AG10803 (cell line): Measurements from ENCODE around the gene CD151.

Source experiments
- DNase-seq: peaks from one replicate; pipeline ENCODE4 v3.0.0; 2010; ENCODE audit warnings: low read depth
- H3K4me3 ChIP-seq: 2 replicates; pipeline ENCODE4 v1.5.1; 2011; ENCODE audit warnings: mild to moderate bottlenecking, low read length, control low read depth
- CTCF ChIP-seq: conservative IDR thresholded peaks from 2 replicates; pipeline ENCODE4 v1.5.1; 2011; ENCODE audit warnings: mild to moderate bottlenecking, low read length, control low read depth, inconsistent platforms

Gene CD151

DNA sequence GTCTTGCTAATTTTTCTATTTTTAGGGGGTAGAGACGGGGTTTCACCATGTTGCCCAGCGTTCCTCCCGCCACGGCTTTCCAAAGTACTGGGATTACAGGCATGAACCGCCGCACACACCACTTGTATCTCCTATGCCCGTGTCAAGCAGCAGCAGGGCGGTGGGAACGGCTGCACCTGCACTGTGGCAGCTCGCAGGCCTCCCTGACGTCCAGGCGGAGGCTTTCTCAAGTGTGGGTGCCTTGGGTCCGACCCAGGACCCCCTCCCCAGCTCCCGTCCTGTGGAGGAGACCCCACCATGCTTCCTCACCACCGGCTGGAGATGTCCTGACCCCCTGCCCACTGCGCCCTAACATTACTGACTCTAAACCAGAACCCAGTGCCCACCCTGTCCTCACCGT is 35.6 kb downstream of the CD151 start:
- no peak overlapping the region for H3K4me3 ChIP-seq

DNA sequence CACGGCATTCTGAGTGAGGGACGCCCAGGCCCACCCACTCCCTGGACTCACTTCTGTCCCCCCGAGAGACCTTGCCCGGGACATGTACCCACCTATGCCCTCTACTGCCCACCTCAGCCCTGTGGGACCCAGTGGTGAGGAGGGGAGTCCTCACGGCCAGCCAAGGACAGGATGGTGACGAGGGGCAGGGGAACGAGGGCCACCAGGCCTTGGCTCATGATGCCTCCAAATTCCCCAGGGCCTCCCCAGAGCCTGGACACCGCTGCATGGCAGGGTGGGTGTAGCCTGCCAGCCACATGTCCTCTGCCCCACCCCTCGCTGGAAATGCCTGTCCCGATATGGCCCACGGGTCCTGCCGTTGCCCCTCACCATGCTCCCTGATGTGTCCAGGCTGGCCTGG is 36.0 kb downstream of the CD151 start:
- no peak for TF ChIP-seq CTCF
- H3K4me3 ChIP-seq, result no peak overlapping the region
- DNase-seq, result no peak

More for the DNA sequence above, 35.6 kb downstream of the CD151 start:
- no peak for TF ChIP-seq CTCF
- DNase-seq, result no peak

DNA sequence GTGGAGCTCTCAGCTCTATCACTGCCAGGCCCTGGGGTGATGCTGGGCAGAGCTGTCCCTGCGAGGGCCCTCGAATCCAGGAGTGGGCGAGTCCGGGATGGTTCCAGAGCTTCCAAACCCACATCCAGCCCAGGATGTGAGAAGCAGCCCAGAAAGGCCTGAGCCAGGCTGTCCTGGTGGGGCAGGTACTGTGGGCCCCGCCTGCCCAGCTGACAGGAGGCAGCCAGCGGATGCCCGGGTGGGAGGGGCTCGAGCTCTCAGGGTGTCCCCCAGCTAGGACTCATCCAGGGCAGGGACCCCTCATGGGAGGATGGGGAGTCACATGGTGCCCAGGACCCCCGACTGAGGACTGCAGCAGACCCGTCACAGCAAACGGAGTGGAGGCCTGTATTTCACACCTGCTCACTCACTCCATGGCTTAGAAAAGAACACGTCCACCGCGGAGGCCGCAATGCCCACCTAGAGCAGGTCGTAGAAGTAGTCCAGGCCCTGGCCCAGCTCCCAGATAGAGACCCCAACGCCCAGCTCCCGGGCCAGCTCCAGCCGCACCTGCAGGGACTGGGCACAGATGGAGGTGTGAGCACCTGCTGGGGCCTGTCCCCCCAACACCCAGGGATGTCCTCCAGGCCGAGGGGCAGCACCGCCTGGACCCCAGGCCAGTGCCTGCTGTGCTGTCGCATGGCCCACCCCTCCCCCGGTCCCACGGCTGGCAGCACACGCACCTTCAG is 36.8 kb downstream of the CD151 start:
- TF ChIP-seq CTCF, result no peak
- H3K4me3 ChIP-seq, result no peak overlapping the region
- no peak for DNase-seq

- H3K4me3 ChIP-seq, result no peak overlapping the region
- TF ChIP-seq CTCF, result peak; percentile 13
- no peak for DNase-seq
Observed at GRCh38 chr11:870127-870413, 37.3 kb downstream of the CD151 start.

- DNase-seq, result no peak
- no peak for TF ChIP-seq CTCF
- H3K4me3 ChIP-seq, result no peak overlapping the region
Observed at GRCh38 chr11:870418-870817, 37.7 kb downstream of the CD151 start.

DNA sequence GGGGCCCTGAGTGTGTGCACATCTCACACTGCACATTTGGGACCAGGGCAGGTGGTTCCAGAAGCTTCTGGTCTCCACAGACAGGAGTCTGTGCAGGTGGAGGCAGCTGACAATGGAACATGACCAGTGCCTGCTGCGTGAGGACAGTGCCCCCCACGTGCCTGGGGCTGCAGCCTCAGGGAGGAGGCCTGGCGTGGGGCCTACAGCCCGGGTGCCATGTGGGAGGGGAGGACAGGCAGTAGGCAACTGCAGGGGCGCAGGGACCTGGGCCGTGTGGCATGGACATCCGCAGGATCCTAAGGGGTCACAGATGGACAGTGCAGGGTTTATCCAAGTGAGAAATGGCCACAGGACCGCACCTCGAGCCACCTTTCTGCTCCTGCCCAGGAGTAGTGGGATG is 38.7 kb downstream of the CD151 start:
- no peak for DNase-seq
- H3K4me3 ChIP-seq, result no peak overlapping the region
- no peak for TF ChIP-seq CTCF

GRCh38 chr11:872799-873198 is 40.0 kb downstream of the CD151 start:
- DNase-seq, result no peak
- no peak for TF ChIP-seq CTCF
- no peak overlapping the region for H3K4me3 ChIP-seq
